ENCODE measurements around the gene HLA-DQB1.
"Not testable (repeated sequence)": the region's sequence is repeated elsewhere in the genome, so short reads cannot be mapped to it uniquely, and the experiment has no call there.

The HLA-DQB1 gene

DNA sequence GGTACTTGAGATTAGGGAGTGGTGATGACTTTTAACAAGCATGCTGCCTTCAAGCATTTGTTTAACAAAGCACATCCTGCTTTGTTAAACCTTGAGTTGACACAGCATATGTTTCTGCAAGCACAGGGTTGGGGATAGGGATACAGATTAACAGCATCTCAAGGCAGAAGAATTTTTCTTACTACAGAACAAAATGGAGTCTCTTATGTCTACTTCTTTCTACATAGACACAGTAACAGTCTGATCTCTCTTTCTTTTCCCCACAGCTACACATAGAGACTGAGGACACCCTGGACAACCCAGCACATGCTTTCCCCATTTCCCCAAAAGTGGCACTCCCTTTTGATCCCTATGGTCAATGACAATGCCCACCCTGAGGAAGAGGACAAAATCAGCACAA lies 8.6 kb downstream of the HLA-DQB1 start:
- H3K27ac Mint-ChIP-seq, result peak overlapping the region; percentile 11 to 55

DNA sequence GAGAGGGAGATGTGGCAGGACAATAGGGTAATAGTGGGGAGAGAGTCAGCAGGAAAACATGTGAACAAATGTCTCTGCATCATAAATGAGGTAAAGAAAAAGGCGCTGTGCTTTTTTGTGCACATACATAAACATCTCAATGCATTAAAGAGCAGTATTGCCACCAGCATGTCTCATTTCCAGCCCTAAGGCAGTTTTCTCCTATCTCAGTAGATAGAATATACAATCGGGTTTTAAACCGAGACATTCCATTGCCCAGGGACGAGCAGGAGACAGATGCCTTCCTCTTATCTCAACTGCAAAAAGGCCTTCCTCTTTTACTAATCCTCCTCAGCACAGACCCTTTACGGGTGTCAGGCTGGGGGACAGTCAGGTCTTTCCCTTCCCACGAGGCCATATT lies 9.1 kb downstream of the HLA-DQB1 start:
- not testable (repeated sequence) for DNase-seq; ATAC-seq (replicated peaks); H3K4me3 Mint-ChIP-seq; H3K9me3 Mint-ChIP-seq; H3K27ac Mint-ChIP-seq; H3K27me3 Mint-ChIP-seq
- Mint-ChIP-seq H3K36me3 (ENCODE audit: insufficient read depth) (peaks cover 12% of the 10 kb centered on the region), H3K4me1 (ENCODE audit: low read depth in 2 of 2) (peaks cover 3 to 10% of the 10 kb centered on the region in 2 donors)

More for the DNA sequence above, 8.6 kb downstream of the HLA-DQB1 start:
- H3K27me3 Mint-ChIP-seq; H3K9me3 Mint-ChIP-seq; H3K4me3 Mint-ChIP-seq; ATAC-seq (replicated peaks); DNase-seq: not testable (repeated sequence)
- Mint-ChIP-seq H3K4me1 (ENCODE audit: low read depth in 2 of 2) (peaks cover 3 to 13% of the 10 kb centered on the region in 2 donors), H3K36me3 (ENCODE audit: insufficient read depth) (peaks cover 17% of the 10 kb centered on the region)

DNA sequence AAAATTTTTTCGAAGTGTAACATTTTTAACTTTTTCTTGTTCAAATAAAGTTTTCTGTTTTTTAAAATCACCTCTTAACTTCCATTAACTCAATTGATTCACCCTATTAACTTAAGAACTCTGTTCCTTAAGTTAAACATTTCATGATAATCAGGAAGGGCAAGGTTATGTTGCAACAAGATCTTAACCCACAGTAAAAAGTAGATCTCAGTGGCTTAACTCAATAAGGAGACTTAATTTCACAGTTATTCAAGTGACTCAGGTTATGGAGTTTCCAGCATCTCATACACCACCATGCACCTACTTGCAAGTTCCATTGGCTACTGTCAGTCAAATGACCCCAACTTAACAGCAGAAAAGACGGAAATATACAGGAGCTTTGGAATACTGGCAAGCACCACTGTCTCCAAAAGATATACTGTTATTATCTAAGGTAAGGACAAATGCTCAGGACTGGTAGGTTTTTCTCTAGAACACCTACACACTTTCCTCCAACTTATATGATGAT lies 11.2 kb downstream of the HLA-DQB1 start:
- Mint-ChIP-seq H3K36me3 (ENCODE audit: insufficient read depth) (peaks cover 7% of the 10 kb centered on the region), H3K4me3 (no peak overlapping the region), H3K4me1 (ENCODE audit: low read depth in 2 of 2) (peaks cover 3 to 4% of the 10 kb centered on the region in 2 donors), H3K9me3 (no peaks in the 10 kb centered on the region), H3K27ac (no peak overlapping the region), H3K27me3 (no peaks in the 10 kb centered on the region)
- no peak for DNase-seq
- ATAC-seq (replicated peaks), result no peak

DNA sequence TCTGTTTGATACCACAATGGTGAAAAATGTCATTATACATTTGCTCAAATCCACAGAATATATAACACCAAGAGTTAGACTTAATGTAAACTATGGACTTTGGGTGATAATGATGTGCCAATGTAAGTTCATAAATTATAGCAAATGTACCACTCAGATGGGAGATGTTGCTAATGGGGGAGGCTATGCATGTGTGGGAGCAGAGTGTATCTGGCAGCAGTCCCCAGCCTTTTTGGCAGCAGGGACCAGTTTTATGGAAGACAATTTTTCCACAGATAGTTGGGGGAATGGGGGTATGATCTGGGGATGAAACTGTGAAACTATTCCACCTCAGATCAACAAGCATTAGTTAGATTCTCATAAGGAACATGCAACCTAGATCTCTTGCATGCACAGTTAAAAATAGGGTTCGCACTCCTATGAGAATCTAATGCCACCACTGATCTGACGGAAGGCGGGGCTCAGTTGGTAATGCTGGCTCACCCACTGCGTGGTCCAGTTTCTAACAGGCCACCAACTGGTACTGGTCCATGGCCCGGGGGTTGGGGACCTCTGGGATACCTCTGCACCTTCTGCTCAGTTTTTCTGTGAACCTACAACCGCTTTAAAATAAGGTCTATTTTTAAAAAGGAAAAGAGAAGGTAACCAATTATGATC lies 21.3 kb downstream of the HLA-DQB1 start:
- ATAC-seq (replicated peaks) (no peak), DNase-seq (no peak)
- Mint-ChIP-seq H3K27ac (no peak overlapping the region), H3K4me3 (no peak overlapping the region), H3K4me1 (ENCODE audit: low read depth in 2 of 2) (peaks cover 14 to 32% of the 10 kb centered on the region in 2 donors), H3K27me3 (no peaks in the 10 kb centered on the region), H3K36me3 (ENCODE audit: insufficient read depth) (peaks cover 12% of the 10 kb centered on the region), H3K9me3 (no peaks in the 10 kb centered on the region)

DNA sequence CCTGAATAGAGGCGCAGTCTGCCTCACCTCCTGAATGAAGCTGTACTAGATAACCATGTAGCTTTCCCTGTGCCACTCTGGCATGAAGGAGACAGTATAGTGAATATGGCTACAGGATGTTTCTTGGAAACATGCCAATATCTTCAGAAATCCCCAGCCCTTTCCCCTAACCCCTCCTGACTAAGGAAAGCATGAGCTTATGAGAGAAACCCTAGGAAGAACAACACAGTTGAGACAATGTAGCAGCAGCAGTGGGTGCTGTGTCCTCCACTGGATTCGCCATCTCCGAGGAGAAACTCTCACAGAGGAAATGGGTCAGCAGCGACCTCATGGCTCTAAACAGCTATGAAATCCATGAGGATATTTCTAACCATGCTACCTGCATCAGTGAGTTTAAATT lies 22.6 kb downstream of the HLA-DQB1 start:
- Mint-ChIP-seq H3K36me3 (ENCODE audit: insufficient read depth) (peaks cover 12% of the 10 kb centered on the region), H3K27me3 (no peaks in the 10 kb centered on the region), H3K9me3 (no peaks in the 10 kb centered on the region), H3K27ac (no peak overlapping the region), H3K4me1 (ENCODE audit: low read depth in 2 of 2) (peaks cover 20 to 38% of the 10 kb centered on the region in 2 donors), H3K4me3 (no peak overlapping the region)
- DNase-seq (no peak), ATAC-seq (replicated peaks) (no peak)

DNA sequence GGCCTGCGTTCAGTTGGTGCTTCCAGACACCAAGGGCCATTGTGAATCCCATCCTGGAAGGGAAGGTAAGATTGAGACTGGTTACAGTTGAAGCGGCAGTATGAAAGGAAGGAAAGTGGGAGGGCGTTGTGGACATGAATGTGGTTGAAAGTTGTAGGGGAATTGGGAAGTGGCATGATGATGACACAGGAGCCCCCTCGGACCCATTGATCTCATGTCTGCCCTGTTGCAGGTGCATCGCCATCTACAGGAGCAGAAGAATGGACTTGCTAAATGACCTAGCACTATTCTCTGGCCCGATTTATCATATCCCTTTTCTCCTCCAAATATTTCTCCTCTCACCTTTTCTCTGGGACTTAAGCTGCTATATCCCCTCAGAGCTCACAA lies 23.7 kb downstream of the HLA-DQB1 start:
- peaks cover 20 to 45% of the 10 kb centered on the region in 2 donors for H3K4me1 Mint-ChIP-seq (ENCODE audit: low read depth in 2 of 2)
- peaks cover 17% of the 10 kb centered on the region for H3K36me3 Mint-ChIP-seq (ENCODE audit: insufficient read depth)
- H3K27me3 Mint-ChIP-seq, result no peaks in the 10 kb centered on the region
- ATAC-seq (replicated peaks), result no peak
- H3K4me3 Mint-ChIP-seq, result no peak overlapping the region
- H3K27ac Mint-ChIP-seq, result peak overlapping the region in 1 of 2 donors; percentile 23
- no peaks in the 10 kb centered on the region for H3K9me3 Mint-ChIP-seq
- no peak for DNase-seq

DNA sequence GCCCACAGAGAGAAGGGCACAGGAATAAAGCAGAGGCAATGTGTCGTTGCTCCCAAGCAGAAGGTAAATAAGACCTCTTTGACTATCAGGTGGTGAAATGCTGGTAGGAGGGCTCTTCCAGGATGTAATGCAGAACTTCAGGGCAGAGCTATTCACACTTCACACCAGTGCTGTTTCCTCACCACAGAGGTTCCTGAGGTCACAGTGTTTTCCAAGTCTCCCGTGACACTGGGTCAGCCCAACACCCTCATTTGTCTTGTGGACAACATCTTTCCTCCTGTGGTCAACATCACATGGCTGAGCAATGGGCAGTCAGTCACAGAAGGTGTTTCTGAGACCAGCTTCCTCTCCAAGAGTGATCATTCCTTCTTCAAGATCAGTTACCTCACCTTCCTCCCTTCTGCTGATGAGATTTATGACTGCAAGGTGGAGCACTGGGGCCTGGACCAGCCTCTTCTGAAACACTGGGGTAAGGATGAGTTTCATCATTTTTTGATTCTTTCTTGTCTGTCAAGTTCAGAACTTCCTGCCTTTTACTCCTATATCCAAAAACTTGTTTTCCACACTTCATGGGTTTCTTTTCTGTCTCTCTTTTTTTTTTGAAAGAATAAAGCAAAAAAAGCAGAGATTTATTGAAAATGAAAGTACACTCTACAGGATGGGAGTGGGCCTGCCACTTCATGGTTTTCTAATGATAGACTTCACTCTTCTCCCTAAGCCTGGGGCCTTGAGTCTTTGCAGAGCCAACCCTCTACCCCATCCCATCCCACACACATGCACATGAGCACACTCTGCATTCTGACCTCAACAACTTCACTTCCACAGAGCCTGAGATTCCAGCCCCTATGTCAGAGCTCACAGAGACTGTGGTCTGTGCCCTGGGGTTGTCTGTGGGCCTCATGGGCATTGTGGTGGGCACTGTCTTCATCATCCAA lies 24.4 kb downstream of the HLA-DQB1 start:
- peaks cover 22% of the 10 kb centered on the region for H3K36me3 Mint-ChIP-seq (ENCODE audit: insufficient read depth)
- peaks cover 20 to 50% of the 10 kb centered on the region in 2 donors for H3K4me1 Mint-ChIP-seq (ENCODE audit: low read depth in 2 of 2)
- peak overlapping the region; percentile 24 to 32 for H3K4me3 Mint-ChIP-seq
- H3K9me3 Mint-ChIP-seq, H3K27me3 Mint-ChIP-seq, DNase-seq: not testable (repeated sequence)
- ATAC-seq (replicated peaks), result peak; percentile 47
- peak overlapping the region; percentile 36 to 41 for H3K27ac Mint-ChIP-seq

DNA sequence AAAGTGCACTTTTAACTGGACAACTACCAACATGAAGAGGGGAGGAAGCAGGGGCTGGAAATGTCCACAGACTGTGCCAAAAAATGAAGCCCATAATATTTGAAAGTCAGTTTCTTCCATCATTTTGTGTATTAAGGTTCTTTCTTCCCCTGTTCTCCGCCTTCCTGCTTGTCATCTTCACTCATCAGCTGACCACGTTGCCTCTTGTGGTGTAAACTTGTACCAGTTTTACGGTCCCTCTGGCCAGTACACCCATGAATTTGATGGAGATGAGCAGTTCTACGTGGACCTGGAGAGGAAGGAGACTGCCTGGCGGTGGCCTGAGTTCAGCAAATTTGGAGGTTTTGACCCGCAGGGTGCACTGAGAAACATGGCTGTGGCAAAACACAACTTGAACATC lies 25.3 kb downstream of the HLA-DQB1 start:
- Mint-ChIP-seq H3K36me3 (ENCODE audit: insufficient read depth) (peaks cover 25% of the 10 kb centered on the region), H3K4me3 (peak overlapping the region; percentile 5 to 32), H3K27me3 (peaks cover 0 to 11% of the 10 kb centered on the region in 2 donors), H3K27ac (peak overlapping the region in 1 of 2 donors; percentile 41), H3K4me1 (ENCODE audit: low read depth in 2 of 2) (peaks cover 20 to 53% of the 10 kb centered on the region in 2 donors), H3K9me3 (no peaks in the 10 kb centered on the region)
- no peak for ATAC-seq (replicated peaks)
- no peak for DNase-seq

DNA sequence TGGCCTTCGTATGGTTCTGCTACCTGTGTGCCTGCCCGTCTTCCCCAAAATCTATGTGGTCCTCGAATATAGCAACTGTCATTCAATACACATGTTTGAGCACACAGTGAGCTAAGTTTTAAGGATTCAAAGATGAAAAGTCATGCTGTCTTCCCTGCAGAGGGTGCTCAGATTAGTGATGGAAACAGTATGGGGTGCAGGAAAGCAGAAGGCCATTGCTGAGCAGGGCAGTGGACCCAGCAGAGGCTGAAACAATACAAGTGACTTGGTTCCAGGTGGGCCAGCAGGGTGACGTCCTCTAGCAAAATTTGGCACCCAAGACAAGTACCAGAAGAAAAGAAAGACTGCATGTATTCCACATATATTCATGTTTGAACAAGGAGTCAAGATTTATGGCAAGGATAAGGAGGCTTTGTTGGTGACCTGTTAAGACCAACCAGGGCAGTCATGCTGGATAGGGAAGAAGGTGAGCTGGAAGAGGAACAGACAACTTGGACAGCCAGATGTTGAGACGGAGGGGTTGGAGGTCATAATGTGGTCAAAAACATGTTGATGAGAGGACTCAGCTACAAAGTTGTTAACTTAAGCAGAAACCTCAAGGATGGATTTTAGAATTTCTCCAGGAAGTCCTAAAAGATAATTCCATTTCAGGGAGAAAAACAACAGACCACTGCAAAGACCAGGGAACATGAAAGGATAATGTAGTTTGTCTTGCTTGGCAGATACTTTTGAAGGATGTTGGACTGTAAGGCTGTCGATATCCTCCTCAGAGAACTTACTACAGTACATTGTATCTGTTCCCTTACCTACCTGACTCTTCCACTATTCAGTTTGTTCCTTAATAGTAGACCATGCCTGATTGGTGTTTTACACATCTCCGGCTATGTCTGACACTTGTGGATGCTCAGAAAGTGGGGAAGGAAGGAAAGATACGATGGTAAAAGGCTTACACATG lies 26.7 kb downstream of the HLA-DQB1 start:
- Mint-ChIP-seq H3K27ac (peak overlapping the region in 1 of 2 donors; percentile 80), H3K36me3 (ENCODE audit: insufficient read depth) (peaks cover 26% of the 10 kb centered on the region)

DNA sequence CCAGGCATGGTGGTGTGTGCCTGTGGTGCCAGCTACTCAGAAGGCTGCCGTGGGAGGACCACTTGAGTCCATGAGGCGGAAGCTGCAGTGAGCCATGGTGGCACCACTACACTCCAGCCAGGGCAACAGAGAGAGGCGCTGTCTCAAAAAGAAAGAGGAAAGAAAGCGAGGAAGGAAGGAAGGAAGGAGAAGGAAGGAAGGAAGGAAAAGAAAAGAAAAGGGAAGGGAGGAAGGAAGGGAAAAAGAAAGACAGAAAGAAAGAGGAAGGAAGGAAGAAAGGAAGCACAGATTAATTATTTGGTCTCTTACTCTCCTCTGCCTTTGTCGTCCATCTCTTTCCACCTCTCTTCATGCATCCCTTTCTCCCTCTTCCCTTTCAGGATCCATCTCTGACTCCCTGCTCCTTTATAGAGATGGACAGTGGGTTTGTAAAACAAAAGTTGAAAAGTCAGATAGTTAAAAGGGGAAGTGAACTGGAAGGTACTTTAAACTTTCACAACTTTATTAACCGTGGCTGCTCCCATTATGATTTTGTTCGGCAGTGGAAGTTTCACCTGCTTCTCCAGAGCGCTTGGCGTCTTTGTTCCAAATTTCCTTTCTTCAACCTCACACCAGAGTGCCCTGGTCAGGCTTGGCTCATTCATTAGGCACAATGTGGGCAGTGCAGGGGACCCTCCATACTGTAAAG lies 27.8 kb downstream of the HLA-DQB1 start:
- peak overlapping the region; percentile 42 to 79 for H3K4me3 Mint-ChIP-seq
- H3K27me3 Mint-ChIP-seq, result peaks cover 0 to 26% of the 10 kb centered on the region in 2 donors
- peaks cover 24% of the 10 kb centered on the region for H3K36me3 Mint-ChIP-seq (ENCODE audit: insufficient read depth)
- no peak for ATAC-seq (replicated peaks)
- H3K9me3 Mint-ChIP-seq, result no peaks in the 10 kb centered on the region
- DNase-seq, result no peak
- H3K4me1 Mint-ChIP-seq (ENCODE audit: low read depth in 2 of 2), result peaks cover 21 to 48% of the 10 kb centered on the region in 2 donors
- peak overlapping the region; percentile 26 to 80 for H3K27ac Mint-ChIP-seq

More for the DNA sequence above, 26.7 kb downstream of the HLA-DQB1 start:
- Mint-ChIP-seq H3K4me3 (peak overlapping the region; percentile 42 to 79), H3K4me1 (ENCODE audit: low read depth in 2 of 2) (peaks cover 20 to 49% of the 10 kb centered on the region in 2 donors), H3K9me3 (no peaks in the 10 kb centered on the region), H3K27me3 (peaks cover 0 to 22% of the 10 kb centered on the region in 2 donors)
- no peak for ATAC-seq (replicated peaks)
- DNase-seq, result no peak

DNA sequence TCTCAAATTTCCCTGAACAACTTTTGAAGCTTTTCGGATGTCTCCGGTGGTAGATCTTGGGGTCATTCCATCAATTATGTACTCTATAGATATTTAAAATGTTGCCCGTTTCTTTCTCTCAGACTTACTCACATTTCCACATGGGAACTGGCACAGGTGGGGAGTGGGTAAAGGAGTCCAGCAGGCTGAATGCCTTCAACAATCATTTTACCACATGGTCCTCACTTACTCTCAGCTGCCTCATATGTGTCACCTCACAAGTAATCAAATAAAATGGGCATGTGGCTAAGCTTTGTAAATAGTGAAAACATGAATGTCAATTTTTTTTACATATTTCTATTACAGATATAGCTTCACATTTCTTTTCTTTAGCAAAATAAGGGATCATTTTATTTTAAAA lies 28.6 kb downstream of the HLA-DQB1 start:
- H3K36me3 Mint-ChIP-seq (ENCODE audit: insufficient read depth), result peaks cover 24% of the 10 kb centered on the region

DNA sequence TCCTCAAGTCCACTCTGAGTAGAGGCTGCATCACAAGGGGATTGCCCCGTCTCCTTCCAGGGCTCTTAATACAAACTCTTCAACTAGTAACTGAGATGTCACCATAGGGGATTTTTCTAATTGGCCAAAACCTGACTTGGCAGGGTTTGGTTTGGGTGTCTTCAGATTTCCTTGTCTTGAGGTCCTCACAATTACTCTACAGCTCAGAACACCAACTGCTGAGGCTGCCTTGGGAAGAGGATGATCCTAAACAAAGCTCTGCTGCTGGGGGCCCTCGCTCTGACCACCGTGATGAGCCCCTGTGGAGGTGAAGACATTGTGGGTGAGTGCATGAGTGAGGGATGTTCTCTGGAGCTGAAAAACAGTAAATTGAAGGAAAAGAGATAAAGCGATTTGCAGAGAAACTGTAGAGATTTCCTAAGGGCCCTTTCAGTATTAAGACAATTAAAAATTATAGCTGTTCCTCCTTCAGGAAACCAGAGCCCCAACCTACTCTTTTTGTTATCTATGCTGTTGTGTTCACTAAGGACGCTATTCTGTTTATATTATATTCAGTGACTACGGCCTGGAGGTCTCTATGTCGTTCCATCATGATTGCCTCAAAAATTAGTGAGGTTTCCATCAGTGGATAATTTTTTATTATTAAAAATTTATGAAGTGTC lies 29.1 kb downstream of the HLA-DQB1 start, which contains the start of gene HLA-DQA1:
HLA-DQA1 (plus strand) TSS at position 188 of the 662 bp plus-strand sequence; CDS start at position 241, 53 bp downstream.
- H3K36me3 Mint-ChIP-seq (ENCODE audit: insufficient read depth), result peaks cover 20% of the 10 kb centered on the region
- H3K4me3 Mint-ChIP-seq, result peak within 1 kb of the TSS; percentile 71 to 79
- peaks cover 0 to 26% of the 10 kb centered on the region in 2 donors for H3K27me3 Mint-ChIP-seq
- H3K27ac Mint-ChIP-seq, result peak within 1 kb of the TSS; percentile 80 to 92
- no peaks in the 10 kb centered on the region for H3K9me3 Mint-ChIP-seq
- peaks cover 19 to 38% of the 10 kb centered on the region in 2 donors for H3K4me1 Mint-ChIP-seq (ENCODE audit: low read depth in 2 of 2)
- DNase-seq, result peak in 1 of 3 experiments; percentile 45
- ATAC-seq (replicated peaks), result peak; percentile 83

More for the DNA sequence above, 28.6 kb downstream of the HLA-DQB1 start:
- no peak for DNase-seq
- H3K4me1 Mint-ChIP-seq (ENCODE audit: low read depth in 2 of 2), result peaks cover 21 to 43% of the 10 kb centered on the region in 2 donors
- H3K27me3 Mint-ChIP-seq, result peaks cover 0 to 26% of the 10 kb centered on the region in 2 donors
- no peaks in the 10 kb centered on the region for H3K9me3 Mint-ChIP-seq
- peak overlapping the region; percentile 42 to 79 for H3K4me3 Mint-ChIP-seq
- H3K27ac Mint-ChIP-seq, result peak overlapping the region; percentile 26 to 80
- no peak for ATAC-seq (replicated peaks)

Measured in effector memory CD8-positive, alpha-beta T cell (primary cell).